HepG2 (cell line): ENCODE data around the gene LYZ. TPM values are rescaled to one million over a fixed set of nuclear protein-coding genes. Genes with fewer than 3 reads are reported as not detected.

Source experiments
- FOXP1 ChIP-seq, 2 experiments: fragments of 450-650 bp in 1 of 2; IDR thresholded peaks; 2 replicates each; pipeline ENCODE4 v1.6.1; 2017 to 2018; ENCODE audit warnings: antibody characterized with exemption in 1 of 2
- GATA4 ChIP-seq: sonication (generic); IDR thresholded peaks from 2 replicates; pipeline ENCODE4 v1.6.1; 2016; ENCODE audit warnings: antibody characterized with exemption, low read depth, borderline replicate concordance
- JUND ChIP-seq: sonication (generic); formaldehyde crosslinking; IDR thresholded peaks from 2 replicates; pipeline ENCODE4 v1.8.0; 2022; ENCODE audit warnings: mild to moderate bottlenecking, missing genetic modification reagents
- KLF6 ChIP-seq: IDR thresholded peaks from 2 replicates; pipeline ENCODE4 v1.8.0; 2016; ENCODE audit warnings: missing biosample characterization, missing genetic modification reagents
- KMT2B ChIP-seq: IDR thresholded peaks from 2 replicates; pipeline ENCODE4 v1.6.1; 2016; ENCODE audit warnings: missing genetic modification reagents, missing compliant biosample characterization
- MXD4 ChIP-seq: IDR thresholded peaks from 2 replicates; pipeline ENCODE4 v1.6.1; 2016; ENCODE audit warnings: mild to moderate bottlenecking, missing biosample characterization, missing genetic modification reagents
- NFKB2 ChIP-seq: sonication (generic); formaldehyde crosslinking; IDR thresholded peaks from 2 replicates; pipeline ENCODE4 v1.4.0; 2020; ENCODE audit warnings: missing genetic modification reagents, borderline replicate concordance
- NR3C1 ChIP-seq: sonication (generic); formaldehyde crosslinking; IDR thresholded peaks from 2 replicates; pipeline ENCODE4 v1.4.0; 2020; ENCODE audit warnings: missing genetic modification reagents
- ONECUT2 ChIP-seq: sonication (generic); formaldehyde crosslinking; IDR thresholded peaks from 2 replicates; pipeline ENCODE4 v1.4.0; 2020; ENCODE audit warnings: missing genetic modification reagents
- RFX5 ChIP-seq: IDR thresholded peaks from 2 replicates; pipeline ENCODE4 v1.6.1; 2011; ENCODE audit warnings: low read depth, low read length, improper control_type of control experiment
- SRSF1 ChIP-seq: fragments of 200-400 bp; formaldehyde crosslinking; optimal IDR thresholded peaks from 2 replicates; pipeline ENCODE3; 2017; ENCODE audit warnings: mild to moderate bottlenecking, low read depth, low read length, moderate library complexity
- TAF1 ChIP-seq: sonication (generic); formaldehyde crosslinking; IDR thresholded peaks from 2 replicates; pipeline ENCODE4 v1.4.0; 2020; ENCODE audit warnings: missing genetic modification reagents
- TBX3 ChIP-seq: fragments of 450-650 bp; IDR thresholded peaks from 2 replicates; pipeline ENCODE4 v1.6.1; 2017; ENCODE audit warnings: antibody characterized with exemption, mild to moderate bottlenecking, inconsistent platforms, borderline replicate concordance
- YY1 ChIP-seq: IDR thresholded peaks from 2 replicates; pipeline ENCODE4 v1.6.1; 2011; ENCODE audit warnings: low read length, low read depth, moderate library complexity, mild to moderate bottlenecking; ENCODE audit not compliant: insufficient read depth, insufficient replicate concordance
- ZBTB7A ChIP-seq: sonication (generic); formaldehyde crosslinking; IDR thresholded peaks from 2 replicates; pipeline ENCODE4 v1.8.0; 2022; ENCODE audit warnings: mild to moderate bottlenecking, missing genetic modification reagents
- ZNF235 ChIP-seq: sonication (generic); formaldehyde crosslinking; IDR thresholded peaks from 2 replicates; pipeline ENCODE4 v1.8.1; 2023; ENCODE audit warnings: mild to moderate bottlenecking, missing genetic modification reagents, borderline replicate concordance
- ZNF589 ChIP-seq: sonication (generic); formaldehyde crosslinking; conservative IDR thresholded peaks from 2 replicates; pipeline ENCODE4 v1.8.0; 2022; ENCODE audit warnings: mild to moderate bottlenecking, moderate library complexity, missing genetic modification reagents
- ZNF614 ChIP-seq: IDR thresholded peaks from 2 replicates; pipeline ENCODE4 v1.6.1; 2018; ENCODE audit warnings: missing biosample characterization, missing genetic modification reagents, inconsistent platforms, borderline replicate concordance
- ZNF644 ChIP-seq: IDR thresholded peaks from 2 replicates; pipeline ENCODE4 v1.6.1; 2016; ENCODE audit warnings: low read depth
- polyA plus RNA-seq, 8 experiments: library from polyadenylated mRNA; depleted of rRNA in 3 of 8; stranded (reverse) in 7 of 8; unstranded in 1 of 8; fragments of >200 nt; fragmentation: Illumina TruSeq in 4 of 8; extraction: Trizol in 4 of 8; gene quantifications; 2 replicates each; pipeline versions ENCODE4 v1.2.1 to v1.2.3, GENCODE V29; 2011 to 2016; ENCODE audit warnings: low read depth in 4 of 8, missing spikeins in 1 of 8, mixed read lengths in 1 of 8; ENCODE audit not compliant: insufficient read depth in 1 of 8
- total RNA-seq, 5 experiments: library from RNA; depleted of rRNA; stranded (reverse); fragments of >200 nt; fragmentation: Illumina TruSeq; extraction: Trizol; gene quantifications; 2 replicates each; pipeline ENCODE4 v1.2.3, GENCODE V29; 2016; ENCODE audit warnings: low read depth in 1 of 5
- TF ChIP-seq, protein P1 (sequence below): sonication (generic); formaldehyde crosslinking; IDR thresholded peaks from 2 replicates; pipeline ENCODE4 v1.4.0; 2020; ENCODE audit warnings: mild to moderate bottlenecking, missing genetic modification reagents
- TF ChIP-seq, protein P2 (sequence below): sonication (generic); formaldehyde crosslinking; IDR thresholded peaks from 2 replicates; pipeline ENCODE4 v1.8.1; 2022; ENCODE audit warnings: mild to moderate bottlenecking, missing genetic modification reagents
- TF ChIP-seq, protein P3 (sequence below): sonication (generic); formaldehyde crosslinking; IDR thresholded peaks from 2 replicates; pipeline ENCODE4 v1.4.0; 2020; ENCODE audit warnings: mild to moderate bottlenecking, missing genetic modification reagents
- TF ChIP-seq, protein P4 (sequence below), 2 experiments: IDR thresholded peaks; 2 replicates each; pipeline ENCODE4 v1.6.1; 2011 to 2012; ENCODE audit warnings: low read length in 2 of 2, borderline replicate concordance in 1 of 2, low read depth in 1 of 2, mild to moderate bottlenecking in 1 of 2, moderate library complexity in 1 of 2
- TF ChIP-seq, protein P5 (sequence below): sonication (generic); formaldehyde crosslinking; IDR thresholded peaks from 2 replicates; pipeline ENCODE4 v1.4.0; 2020; ENCODE audit warnings: missing genetic modification reagents

Gene LYZ
- total and polyA plus RNA-seq, 2 of the 13 experiments (the other 11 are each of a cell fraction or from before 2014, with no cell fraction given) = 1,788 to 2,054 TPM

DNA sequence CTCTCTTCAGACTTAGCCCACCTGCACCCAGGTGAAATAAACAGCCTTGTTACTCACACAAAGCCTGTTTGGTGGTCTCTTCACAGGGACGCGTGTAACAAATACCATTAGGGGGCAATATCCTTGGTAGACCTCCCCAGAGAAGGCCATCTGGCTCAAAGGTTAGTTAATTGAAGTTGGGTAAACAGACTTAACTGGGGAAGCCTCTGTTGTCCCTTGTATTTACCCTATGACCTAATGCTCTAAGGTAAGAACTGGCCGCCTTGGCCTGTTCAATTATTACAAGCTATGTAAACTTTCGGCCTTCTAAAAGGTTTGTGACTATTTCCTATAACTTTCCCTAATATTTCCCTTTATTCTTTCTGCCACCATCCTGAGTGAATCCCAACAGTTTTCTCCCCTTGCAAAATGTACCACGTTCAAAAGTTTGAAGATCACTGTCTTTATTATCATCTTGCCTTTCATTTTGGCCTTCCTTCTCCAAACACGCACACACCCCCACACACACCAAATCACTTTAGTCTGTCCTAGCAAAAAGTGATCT is 15.3 kb upstream of the LYZ start (continued):
- TF ChIP-seq, protein P1, sequence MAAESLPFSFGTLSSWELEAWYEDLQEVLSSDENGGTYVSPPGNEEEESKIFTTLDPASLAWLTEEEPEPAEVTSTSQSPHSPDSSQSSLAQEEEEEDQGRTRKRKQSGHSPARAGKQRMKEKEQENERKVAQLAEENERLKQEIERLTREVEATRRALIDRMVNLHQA = no peak
- TF ChIP-seq TBX3 (peak; percentile 50; the same call in 1 of the 2 replicates), KMT2B (CRISPR knock-in tag) (peak; percentile 53; the same call in 1 of the 2 replicates), SRSF1 (no peak), NFKB2 (no peak), GATA4 (peak; percentile 72; the same call in 1 of the 2 replicates), ZNF644 (CRISPR knock-in tag) (no peak), ONECUT2 (CRISPR knock-in tag) (peak; percentile 32), NR3C1 (no peak), TAF1 (CRISPR knock-in tag) (peak; percentile 76), RFX5 (no peak), ZNF235 (CRISPR knock-in tag) (no peak), KLF6 (CRISPR knock-in tag) (peak; percentile 24; the same call in 1 of the 2 replicates), ZNF589 (no peak), ZBTB7A (CRISPR knock-in tag) (peak; percentile 76), JUND (CRISPR knock-in tag) (no peak), MXD4 (CRISPR knock-in tag) (peak; percentile 45; the same call in 1 of the 2 replicates), ZNF614 (no peak), YY1 (no peak), FOXP1 (IDR thresholded peaks at IDR 0.05) (peak; percentile 63; the same call in 1 of the 2 replicates), FOXP1 (CRISPR knock-in tag; IDR thresholded peaks at IDR 0.05) (peak; percentile 89)
- TF ChIP-seq, protein P2, sequence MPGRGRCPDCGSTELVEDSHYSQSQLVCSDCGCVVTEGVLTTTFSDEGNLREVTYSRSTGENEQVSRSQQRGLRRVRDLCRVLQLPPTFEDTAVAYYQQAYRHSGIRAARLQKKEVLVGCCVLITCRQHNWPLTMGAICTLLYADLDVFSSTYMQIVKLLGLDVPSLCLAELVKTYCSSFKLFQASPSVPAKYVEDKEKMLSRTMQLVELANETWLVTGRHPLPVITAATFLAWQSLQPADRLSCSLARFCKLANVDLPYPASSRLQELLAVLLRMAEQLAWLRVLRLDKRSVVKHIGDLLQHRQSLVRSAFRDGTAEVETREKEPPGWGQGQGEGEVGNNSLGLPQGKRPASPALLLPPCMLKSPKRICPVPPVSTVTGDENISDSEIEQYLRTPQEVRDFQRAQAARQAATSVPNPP (CRISPR knock-in tag) = no peak; the same call in 1 of the 2 replicates
- TF ChIP-seq, protein P3, sequence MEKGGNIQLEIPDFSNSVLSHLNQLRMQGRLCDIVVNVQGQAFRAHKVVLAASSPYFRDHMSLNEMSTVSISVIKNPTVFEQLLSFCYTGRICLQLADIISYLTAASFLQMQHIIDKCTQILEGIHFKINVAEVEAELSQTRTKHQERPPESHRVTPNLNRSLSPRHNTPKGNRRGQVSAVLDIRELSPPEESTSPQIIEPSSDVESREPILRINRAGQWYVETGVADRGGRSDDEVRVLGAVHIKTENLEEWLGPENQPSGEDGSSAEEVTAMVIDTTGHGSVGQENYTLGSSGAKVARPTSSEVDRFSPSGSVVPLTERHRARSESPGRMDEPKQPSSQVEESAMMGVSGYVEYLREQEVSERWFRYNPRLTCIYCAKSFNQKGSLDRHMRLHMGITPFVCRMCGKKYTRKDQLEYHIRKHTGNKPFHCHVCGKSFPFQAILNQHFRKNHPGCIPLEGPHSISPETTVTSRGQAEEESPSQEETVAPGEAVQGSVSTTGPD (CRISPR knock-in tag) = peak; percentile 74
- TF ChIP-seq, protein P4, sequence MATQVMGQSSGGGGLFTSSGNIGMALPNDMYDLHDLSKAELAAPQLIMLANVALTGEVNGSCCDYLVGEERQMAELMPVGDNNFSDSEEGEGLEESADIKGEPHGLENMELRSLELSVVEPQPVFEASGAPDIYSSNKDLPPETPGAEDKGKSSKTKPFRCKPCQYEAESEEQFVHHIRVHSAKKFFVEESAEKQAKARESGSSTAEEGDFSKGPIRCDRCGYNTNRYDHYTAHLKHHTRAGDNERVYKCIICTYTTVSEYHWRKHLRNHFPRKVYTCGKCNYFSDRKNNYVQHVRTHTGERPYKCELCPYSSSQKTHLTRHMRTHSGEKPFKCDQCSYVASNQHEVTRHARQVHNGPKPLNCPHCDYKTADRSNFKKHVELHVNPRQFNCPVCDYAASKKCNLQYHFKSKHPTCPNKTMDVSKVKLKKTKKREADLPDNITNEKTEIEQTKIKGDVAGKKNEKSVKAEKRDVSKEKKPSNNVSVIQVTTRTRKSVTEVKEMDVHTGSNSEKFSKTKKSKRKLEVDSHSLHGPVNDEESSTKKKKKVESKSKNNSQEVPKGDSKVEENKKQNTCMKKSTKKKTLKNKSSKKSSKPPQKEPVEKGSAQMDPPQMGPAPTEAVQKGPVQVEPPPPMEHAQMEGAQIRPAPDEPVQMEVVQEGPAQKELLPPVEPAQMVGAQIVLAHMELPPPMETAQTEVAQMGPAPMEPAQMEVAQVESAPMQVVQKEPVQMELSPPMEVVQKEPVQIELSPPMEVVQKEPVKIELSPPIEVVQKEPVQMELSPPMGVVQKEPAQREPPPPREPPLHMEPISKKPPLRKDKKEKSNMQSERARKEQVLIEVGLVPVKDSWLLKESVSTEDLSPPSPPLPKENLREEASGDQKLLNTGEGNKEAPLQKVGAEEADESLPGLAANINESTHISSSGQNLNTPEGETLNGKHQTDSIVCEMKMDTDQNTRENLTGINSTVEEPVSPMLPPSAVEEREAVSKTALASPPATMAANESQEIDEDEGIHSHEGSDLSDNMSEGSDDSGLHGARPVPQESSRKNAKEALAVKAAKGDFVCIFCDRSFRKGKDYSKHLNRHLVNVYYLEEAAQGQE (IDR thresholded peaks at IDR 0.05; ENCODE audit: borderline replicate concordance in 1 of 2, low read depth in 1 of 2, low read length in 2 of 2) = peak in 1 of 2 experiments; percentile 66; a peak in 1 of 4 replicates
- TF ChIP-seq, protein P5, sequence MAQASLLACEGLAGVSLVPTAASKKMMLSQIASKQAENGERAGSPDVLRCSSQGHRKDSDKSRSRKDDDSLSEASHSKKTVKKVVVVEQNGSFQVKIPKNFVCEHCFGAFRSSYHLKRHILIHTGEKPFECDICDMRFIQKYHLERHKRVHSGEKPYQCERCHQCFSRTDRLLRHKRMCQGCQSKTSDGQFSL (CRISPR knock-in tag) = no peak
